Right atrium auricular region (tissue), 2 donors: ENCODE results near the gene GMPR2. TPM values are rescaled to one million over a fixed set of nuclear protein-coding genes. Genes with fewer than 3 reads are reported as not detected.

ENCODE experiments used
- DNase-seq: peaks from one replicate; pipeline ENCODE4 v3.0.0-alpha.2; 2019; ENCODE audit warnings: low spot score
- H3K27ac ChIP-seq, 2 donors: fragments of 200-600 bp; sonication (generic); 1 replicate in 1 of 2; 2 replicates in 1 of 2; pipeline ENCODE4 v1.5.1; 2016 to 2019
- H3K27me3 ChIP-seq, 2 donors: fragments of 200-600 bp; sonication (generic); one replicate each; pipeline versions ENCODE4 v1.5.1 to v1.6.0; 2017 to 2019
- H3K36me3 ChIP-seq: fragments of 200-600 bp; sonication (generic); one replicate; pipeline ENCODE4 v1.5.1; 2016
- H3K4me1 ChIP-seq, 2 donors: fragments of 200-600 bp; sonication (generic); one replicate each; pipeline versions ENCODE4 v1.5.1 to v1.6.0; 2017 to 2019
- H3K4me3 ChIP-seq, 2 donors: fragments of 200-600 bp; sonication (generic); 1 replicate in 1 of 2; 2 replicates in 1 of 2; pipeline ENCODE4 v1.5.1; 2017 to 2019; ENCODE audit warnings: mild to moderate bottlenecking in 1 of 2, moderate library complexity in 1 of 2
- H3K9me3 ChIP-seq, 2 donors: fragments of 200-600 bp; sonication (generic); one replicate each; pipeline ENCODE4 v1.5.1; 2019
- total RNA-seq, 2 donors: library from RNA; depleted of rRNA; stranded (reverse); fragments of >200 nt; gene quantifications; one replicate each; pipeline ENCODE4 v1.1.0, GENCODE V29; 2016
- TF ChIP-seq, protein P1 (sequence below), 2 donors: fragments of 200-600 bp; sonication (generic); IDR thresholded peaks; one replicate each; pipeline ENCODE4 v1.5.1; 2019; ENCODE audit warnings: antibody characterized with exemption in 2 of 2

The GMPR2 gene
- total RNA-seq, 2 donors from 2014 or later, result 28.1 to 31.7 TPM

DNA sequence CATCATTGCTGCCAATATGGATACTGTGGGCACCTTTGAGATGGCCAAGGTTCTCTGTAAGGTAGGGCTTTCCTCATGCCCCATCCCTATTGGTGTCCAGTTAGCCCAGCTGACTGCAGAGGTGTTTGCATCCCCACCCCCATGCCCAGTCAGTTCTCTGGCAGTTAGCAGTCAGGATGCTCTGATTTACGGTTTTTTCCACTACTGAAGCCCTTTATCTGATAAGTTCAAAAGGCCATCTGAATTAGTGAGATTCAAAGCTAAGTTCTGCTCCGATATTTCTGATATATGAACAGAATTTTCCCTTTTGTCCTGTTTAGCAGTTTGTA lies 773 bp downstream of the GMPR2 start:
- Histone ChIP-seq H3K27me3 (no peaks in the 10 kb centered on the region), H3K36me3 (peaks cover 31% of the 10 kb centered on the region), H3K4me1 (peaks cover 0 to 28% of the 10 kb centered on the region in 2 donors), H3K9me3 (no peaks in the 10 kb centered on the region), H3K27ac (peak overlapping the region; percentile 86 to 92), H3K4me3 (peak overlapping the region; percentile 86 to 95)
- TF ChIP-seq, protein P1, sequence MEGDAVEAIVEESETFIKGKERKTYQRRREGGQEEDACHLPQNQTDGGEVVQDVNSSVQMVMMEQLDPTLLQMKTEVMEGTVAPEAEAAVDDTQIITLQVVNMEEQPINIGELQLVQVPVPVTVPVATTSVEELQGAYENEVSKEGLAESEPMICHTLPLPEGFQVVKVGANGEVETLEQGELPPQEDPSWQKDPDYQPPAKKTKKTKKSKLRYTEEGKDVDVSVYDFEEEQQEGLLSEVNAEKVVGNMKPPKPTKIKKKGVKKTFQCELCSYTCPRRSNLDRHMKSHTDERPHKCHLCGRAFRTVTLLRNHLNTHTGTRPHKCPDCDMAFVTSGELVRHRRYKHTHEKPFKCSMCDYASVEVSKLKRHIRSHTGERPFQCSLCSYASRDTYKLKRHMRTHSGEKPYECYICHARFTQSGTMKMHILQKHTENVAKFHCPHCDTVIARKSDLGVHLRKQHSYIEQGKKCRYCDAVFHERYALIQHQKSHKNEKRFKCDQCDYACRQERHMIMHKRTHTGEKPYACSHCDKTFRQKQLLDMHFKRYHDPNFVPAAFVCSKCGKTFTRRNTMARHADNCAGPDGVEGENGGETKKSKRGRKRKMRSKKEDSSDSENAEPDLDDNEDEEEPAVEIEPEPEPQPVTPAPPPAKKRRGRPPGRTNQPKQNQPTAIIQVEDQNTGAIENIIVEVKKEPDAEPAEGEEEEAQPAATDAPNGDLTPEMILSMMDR (IDR thresholded peaks at IDR 0.05), result no peak
- DNase-seq, result no peak

DNA sequence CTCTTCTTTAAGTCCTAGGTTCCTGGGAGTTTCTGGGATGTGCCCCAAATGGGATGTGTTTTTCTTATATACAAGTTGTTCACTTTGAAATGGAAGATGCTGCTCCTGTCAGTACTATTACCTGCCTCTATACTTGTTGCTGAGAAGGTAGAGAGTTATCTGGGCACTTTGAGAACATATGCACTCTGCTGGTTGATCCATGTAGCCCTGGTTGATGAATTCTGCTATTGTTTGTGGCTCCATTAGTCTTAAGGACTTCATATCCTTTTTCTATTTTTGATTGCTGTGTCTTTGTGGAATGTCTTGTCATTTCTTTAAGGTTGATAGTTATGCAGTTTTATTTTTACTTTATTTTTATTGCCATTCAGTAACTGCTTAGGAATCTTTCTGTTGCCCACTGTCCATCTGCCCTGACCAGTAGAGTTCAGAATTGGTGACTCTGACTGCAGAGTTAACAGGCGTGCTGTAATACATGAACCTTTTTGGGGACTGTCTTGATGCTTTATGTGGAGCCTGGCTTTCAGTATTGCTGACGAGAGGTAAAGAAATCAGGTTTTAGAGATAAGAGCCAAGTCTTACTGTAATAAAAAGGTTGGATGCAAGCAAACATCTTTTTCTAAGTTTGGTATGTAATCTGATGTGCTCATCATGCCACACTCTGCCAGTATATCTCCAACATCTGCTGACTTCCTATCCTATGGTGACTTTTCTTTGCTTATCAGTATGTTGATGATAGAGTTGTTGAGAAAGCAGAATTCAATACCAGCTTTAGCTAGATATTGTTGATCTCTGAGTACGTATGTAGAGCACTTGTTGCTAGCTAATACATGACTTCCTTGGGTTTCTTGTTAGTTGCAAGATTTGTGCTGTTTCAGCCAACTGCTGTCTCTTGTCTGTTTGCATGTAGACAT lies 1.6 kb downstream of the GMPR2 start:
- DNase-seq, result no peak
- Histone ChIP-seq H3K27ac (no peak overlapping the region), H3K4me3 (no peak overlapping the region), H3K9me3 (no peaks in the 10 kb centered on the region), H3K4me1 (peaks cover 0 to 34% of the 10 kb centered on the region in 2 donors), H3K27me3 (no peaks in the 10 kb centered on the region), H3K36me3 (peaks cover 39% of the 10 kb centered on the region)
- TF ChIP-seq, protein P1 (IDR thresholded peaks at IDR 0.05), result no peak

DNA sequence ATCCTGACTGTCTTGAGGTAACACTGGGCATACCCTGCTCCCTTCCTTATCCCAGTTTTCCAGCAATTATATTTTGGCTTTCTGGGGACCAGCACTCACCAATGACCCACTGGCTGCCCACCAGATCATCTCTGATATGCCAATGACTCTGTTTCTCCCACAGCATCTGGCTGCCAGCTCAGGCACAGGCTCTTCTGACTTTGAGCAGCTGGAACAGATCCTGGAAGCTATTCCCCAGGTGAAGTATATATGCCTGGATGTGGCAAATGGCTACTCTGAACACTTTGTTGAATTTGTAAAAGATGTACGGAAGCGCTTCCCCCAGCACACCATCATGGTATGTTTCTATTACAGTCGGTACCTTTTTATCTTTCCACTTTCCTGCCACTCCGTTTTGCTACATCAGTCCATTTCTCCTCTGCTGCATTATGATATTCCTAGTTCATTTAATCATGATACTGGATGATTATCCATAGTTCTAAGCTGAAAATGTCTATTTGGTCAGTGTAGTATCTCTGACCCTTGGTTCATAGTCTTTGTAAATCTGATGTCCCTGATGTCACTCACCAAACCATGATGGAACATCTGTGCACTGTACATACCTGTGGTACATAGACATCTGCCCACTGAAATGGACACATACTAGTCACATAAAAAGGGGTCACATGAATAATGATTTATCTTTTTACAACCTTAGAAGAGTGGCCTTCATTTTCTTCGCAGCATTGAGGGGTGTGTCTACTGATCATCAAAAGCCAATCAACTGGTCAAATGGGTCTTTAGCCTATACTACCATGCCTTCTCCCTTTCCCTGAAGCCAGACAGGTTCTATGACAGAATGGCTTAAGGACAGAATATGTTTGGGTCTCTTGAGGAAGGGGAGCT lies 3.3 kb downstream of the GMPR2 start:
- Histone ChIP-seq H3K9me3 (no peaks in the 10 kb centered on the region), H3K27me3 (no peaks in the 10 kb centered on the region), H3K27ac (no peak overlapping the region)

DNA sequence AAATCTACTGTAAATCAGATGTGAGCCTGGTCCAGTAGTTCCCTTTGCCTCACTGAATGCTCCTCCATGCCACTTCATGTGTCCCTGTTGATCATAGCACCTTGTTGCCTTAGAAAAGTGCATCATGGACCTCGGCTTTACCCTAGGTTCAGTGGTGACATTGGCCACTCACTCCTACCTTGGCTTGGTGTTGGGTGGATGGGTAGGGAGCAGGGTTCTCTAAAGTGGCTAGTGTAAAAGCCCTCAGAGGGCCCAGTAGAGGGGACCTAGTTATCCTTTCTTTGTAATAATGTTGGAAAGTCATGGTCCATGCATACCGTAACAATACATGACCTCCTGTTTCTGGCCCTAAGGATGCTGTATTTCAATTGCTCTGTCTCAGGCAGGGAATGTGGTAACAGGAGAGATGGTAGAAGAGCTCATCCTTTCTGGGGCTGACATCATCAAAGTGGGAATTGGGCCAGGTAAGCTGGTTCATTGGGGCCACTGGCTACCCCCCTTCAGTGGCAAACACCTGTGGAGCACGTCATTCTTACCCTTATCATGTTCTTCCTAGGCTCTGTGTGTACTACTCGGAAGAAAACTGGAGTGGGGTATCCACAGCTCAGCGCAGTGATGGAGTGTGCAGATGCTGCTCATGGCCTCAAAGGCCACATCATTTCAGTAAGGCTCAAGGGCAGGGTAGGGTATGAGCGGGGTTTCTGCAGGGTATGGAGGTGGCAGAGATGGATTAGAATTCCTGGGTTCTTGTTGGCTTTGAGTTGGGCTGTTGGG lies 4.1 kb downstream of the GMPR2 start:
- Histone ChIP-seq H3K9me3 (no peaks in the 10 kb centered on the region), H3K4me1 (peaks cover 0 to 48% of the 10 kb centered on the region in 2 donors), H3K4me3 (no peak overlapping the region), H3K27me3 (no peaks in the 10 kb centered on the region), H3K27ac (no peak overlapping the region), H3K36me3 (peaks cover 58% of the 10 kb centered on the region)
- no peak for DNase-seq
- TF ChIP-seq, protein P1 (IDR thresholded peaks at IDR 0.05), result no peak

More for the DNA sequence above, 3.3 kb downstream of the GMPR2 start:
- Histone ChIP-seq H3K36me3 (peaks cover 56% of the 10 kb centered on the region), H3K4me1 (peaks cover 0 to 46% of the 10 kb centered on the region in 2 donors), H3K4me3 (no peak overlapping the region)
- no peak for DNase-seq
- TF ChIP-seq, protein P1 (IDR thresholded peaks at IDR 0.05), result no peak

DNA sequence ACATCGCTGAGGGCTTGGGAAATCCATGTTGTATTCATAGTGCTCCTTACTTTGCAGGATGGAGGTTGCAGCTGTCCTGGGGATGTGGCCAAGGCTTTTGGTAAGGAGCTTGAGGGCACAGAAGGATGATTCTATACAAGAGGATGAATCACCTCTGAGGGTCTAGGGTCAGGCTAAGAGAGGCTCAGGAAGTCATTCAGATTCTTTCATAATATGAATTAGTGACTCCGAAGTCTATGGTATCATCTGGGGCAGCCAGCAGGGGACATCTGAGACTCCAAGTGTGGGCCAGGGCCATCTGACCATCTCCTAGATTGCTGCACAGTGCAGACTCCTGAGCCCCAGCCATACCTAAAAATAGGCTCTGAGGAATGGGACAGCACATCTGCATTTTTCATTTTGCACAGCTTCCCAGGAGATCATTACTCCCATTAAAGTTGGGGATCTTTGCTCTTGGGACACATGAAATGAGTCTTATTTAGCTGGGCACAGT lies 4.8 kb downstream of the GMPR2 start:
- Histone ChIP-seq H3K4me1 (peaks cover 0 to 50% of the 10 kb centered on the region in 2 donors), H3K4me3 (no peak overlapping the region), H3K36me3 (peaks cover 58% of the 10 kb centered on the region), H3K27ac (no peak overlapping the region), H3K27me3 (no peaks in the 10 kb centered on the region), H3K9me3 (no peaks in the 10 kb centered on the region)
- no peak for DNase-seq
- TF ChIP-seq, protein P1 (IDR thresholded peaks at IDR 0.05), result no peak
